Fibroblast of skin of abdomen (primary cell): Measurements from ENCODE around the gene YAF2.
"Not testable (repeated sequence)": the region's sequence is repeated elsewhere in the genome, so short reads cannot be mapped to it uniquely, and the experiment has no call there.

Experiments used
- DNase-seq: peaks from one replicate; pipeline ENCODE4 v3.0.0-alpha.2; 2013

The YAF2 gene

GRCh38 chr12:42252645-42253044, 14.6 kb upstream of the YAF2 start:
- not testable (repeated sequence) for DNase-seq

DNA sequence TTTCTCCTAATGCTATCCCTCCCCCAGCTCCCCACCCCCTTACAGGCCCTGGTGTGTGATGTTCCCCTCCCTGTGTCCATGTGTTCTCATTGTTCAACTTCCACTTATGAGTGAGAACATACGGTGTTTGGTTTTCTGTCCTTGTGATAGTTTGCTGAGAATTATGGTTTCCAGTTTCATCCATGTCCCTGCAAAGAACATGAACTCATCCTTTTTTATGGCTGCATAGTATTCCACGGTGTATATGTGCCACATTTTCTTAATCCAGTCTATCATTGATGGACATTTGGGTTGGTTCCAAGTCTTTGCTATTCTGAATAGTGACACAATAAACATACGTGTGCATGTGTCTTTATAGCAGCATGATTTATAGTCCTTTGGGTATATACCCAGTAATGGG, 11.0 kb upstream of the YAF2 start:
- DNase-seq: not testable (repeated sequence)

DNA sequence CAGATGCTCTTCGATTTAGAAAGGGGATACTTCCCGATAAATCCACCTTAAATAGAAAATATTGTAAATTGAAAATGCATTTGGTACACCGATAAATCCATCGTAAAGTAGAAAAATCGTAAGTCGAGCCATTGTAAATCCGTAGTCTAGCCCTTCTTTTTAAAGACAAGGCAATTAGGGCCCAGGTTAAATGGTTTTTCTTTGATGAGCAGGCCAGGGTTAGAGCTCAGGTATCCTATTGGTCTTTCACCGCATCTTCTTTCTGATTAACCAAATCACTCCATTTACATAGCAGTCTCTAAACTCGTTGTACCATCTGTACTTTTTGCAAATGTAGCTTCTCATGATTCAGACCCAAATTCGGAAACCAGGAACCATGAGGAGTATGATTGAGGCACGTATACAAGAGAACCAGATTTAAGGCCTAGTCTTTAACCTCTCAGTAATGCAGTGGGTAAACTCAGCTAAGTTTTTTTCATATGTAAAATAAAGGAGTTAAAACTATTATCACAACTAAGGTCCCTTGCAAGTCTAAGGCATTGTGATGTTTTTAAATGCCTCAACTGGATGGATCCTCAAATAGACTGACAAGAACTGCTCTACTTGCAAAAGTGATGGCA, 2.2 kb upstream of the YAF2 start:
- no peak for DNase-seq

DNA sequence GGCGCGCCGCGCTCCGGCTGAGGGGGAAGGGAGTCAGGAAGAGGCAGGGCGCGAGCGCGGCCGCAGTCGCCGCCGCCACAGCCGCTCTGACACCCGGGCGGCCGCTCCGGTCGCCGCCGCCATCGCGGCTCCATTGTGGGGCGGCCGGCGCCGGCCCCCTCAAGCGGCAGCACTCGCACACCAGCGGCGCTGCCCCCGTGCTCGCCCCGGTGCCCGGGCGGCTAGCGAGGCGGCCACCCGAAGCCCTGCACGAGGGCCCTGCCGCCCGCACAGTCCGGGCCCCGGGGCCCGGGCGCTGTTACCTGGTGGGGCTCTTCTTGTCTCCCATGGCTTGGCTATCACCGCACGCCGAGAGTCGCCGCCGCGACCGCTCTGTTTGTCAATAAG, 202 bp downstream of the YAF2 start:
- no peak for DNase-seq

GRCh38 chr12:42237052-42237852, 796 bp downstream of the YAF2 start:
- peak; percentile 75 for DNase-seq

GRCh38 chr12:42236017-42236416, 2.0 kb downstream of the YAF2 start:
- DNase-seq: no peak

DNA sequence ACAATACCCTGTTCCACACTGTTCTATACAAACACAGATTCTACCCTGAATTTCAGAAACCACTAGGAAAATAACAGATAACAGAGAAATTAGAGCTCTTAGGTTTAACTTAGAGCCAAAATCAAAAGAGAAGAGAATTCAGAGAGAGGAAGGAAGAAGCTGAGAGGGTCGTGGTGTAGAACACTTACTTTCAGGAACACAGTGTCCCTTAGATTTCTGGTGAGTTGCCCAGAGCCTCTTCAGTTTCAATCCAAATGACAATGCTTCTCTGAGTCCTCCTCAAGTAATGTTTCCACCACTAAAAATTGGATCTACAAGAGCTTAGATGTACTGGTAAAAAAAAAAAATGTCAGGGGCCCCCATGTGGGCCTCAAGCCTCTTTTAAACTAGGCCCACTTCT, 2.6 kb downstream of the YAF2 start:
- no peak for DNase-seq

DNA sequence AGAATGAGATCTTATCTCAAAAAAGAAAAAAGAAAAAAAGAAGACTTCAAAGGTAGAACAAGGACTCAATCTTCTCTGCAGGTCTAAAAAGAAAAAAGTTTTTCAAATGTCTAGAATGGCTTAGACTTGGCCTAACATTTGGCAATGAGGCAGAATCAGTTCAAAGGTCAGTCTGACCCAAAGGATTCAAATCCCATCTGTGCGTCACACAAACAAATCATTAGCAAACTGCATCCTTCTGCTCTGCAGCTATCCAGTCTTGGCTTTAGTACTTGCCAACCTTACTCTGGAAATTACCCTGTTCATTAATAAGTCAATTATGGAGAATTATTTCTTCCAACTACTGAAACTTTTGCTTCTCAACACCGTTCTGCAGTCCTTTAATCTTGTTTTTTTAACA, 3.1 kb downstream of the YAF2 start:
- no peak for DNase-seq

DNA sequence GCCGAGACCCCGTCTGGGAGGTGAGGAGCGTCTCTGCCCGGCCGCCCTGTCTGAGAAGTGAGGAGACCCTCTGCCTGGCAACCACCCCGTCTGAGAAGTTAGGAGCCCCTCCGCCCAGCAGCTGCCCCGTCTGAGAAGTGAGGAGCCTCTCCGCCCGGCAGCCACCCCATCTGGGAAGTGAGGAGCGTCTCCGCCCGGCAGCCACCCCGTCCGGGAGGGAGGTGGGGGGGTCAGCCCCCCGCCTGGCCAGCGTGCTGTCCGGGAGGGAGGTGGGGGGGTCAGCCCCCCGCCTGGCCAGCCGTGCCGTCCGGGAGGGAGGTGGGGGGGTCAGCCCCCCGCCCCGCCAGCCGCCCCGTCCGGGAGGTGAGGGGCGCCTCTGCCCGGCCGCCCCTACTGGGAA, 10.5 kb downstream of the YAF2 start:
- not testable (repeated sequence) for DNase-seq

DNA sequence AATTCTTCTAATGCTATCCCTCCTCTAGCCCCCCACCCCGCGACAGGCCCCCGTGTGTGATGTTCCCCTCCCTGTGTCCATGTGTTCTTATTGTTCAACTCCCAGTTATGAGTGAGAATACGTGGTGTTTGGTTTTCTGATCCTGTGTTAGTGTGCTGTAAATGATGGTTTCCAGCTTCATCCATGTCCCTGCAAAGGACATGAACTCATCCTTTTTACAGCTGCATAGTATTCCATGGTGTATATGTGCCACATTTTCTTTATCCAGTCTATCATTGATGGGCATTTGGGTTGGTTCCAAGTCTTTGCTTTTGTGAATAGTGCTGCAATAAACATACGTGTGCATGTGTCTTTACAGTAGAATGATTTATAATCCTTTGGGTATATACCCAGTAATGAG, 13.5 kb downstream of the YAF2 start:
- not testable (repeated sequence) for DNase-seq

DNA sequence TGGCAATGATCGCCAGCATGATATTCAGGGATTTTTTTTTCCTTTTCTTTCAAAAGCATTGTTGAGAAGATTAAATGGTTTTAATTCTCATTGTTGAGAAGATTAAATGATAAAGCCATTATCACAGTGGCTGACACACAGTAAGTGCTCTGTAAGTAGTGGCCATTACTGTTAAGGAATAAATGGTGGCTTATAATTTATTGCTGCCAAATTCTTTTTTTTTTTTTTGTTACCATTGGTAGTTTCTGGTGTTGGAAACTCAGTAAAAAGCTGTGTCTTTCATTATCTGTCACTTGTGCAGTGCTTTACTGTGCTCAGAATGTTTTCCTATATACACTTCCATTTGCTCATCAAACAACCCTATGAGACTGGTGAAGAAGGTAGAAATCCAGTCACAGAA, 15.3 kb downstream of the YAF2 start:
- DNase-seq: no peak

- no peak for DNase-seq
Measured at GRCh38 chr12:42221726-42222125, 16.3 kb downstream of the YAF2 start.

DNA sequence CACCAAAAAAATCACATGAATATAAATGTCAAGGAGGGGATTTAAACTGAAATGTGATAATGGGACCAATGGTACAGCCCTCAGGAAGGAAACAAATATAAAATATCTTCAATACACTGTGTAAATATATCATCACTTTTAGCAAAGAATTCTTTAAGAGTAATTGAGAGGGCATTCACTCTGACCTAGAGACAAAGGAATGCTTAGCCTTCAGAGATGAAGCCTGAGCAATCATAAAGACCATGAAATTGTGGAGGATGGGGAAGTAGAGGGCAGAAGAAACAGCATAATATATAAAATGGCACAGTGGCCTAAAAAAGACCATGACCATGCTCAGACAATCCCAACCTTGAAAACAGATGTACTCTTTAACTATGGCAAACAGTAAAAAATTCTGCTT, 20.4 kb downstream of the YAF2 start:
- DNase-seq: peak; percentile 74

GRCh38 chr12:42216737-42217136, 21.3 kb downstream of the YAF2 start:
- DNase-seq: no peak

DNA sequence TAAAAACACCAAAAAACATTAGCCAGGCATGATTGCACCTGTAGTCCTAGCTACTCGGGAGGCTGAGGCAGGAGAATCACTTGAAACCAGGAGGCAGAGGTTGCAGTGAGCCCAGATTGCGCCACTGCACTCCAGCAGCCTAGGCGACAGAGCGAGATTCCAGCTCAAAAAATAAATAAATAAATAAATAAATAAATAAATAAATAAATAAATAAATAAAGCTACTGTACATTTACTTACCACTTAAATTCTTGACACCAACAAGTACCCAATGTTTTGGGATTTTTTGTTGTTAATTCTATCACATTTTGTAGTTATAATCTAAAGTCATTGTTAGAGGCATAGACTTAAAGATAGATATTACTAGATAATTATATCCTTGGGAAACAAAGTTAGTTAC, 22.3 kb downstream of the YAF2 start:
- not testable (repeated sequence) for DNase-seq

DNA sequence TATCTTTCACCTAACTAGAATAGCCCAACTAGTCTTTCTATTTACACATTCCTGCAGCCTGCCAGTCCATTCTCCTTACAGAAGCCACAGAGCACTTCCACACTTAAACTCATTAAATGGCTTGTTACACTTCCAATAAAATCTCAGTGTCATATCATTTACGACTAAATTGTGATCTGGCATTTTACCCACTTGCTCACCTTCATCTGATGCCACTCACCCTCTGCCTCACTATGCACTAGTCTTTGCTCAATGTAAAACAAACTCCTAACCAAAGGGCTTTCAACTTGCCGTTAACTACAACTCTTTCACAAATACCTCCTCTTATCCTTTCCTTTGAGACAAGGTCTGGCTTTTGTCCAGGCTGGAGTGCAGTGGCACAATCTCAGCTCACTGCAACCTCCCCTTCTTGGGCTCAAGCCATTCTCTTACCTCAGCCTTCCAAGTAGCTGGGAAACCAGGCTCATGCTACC, 24.1 kb downstream of the YAF2 start:
- DNase-seq: peak; percentile 23

- peak; percentile 28 for DNase-seq
Measured at GRCh38 chr12:42213023-42213422, 25.0 kb downstream of the YAF2 start.

- DNase-seq: no peak
Measured at GRCh38 chr12:42208574-42208973, 29.5 kb downstream of the YAF2 start.

DNA sequence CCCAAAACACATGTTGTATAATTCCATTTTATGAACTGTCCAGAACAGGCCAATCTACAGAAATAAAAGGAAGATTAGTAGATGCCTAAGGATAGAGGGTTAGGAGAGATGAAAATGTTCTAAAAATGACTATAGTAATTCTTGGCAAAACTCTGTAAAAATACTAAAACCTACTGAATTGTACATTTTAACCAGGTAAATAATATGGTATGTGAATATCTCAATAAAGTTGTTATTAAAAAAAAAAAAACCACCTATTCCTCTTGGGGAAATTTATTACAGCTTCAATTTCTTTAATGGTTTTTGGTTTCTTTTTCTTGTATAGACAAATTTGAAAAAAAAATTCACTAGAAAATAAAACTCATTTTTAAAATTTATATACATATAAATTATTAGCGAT, 33.2 kb downstream of the YAF2 start:
- no peak for DNase-seq

GRCh38 chr12:42204362-42204761, 33.7 kb downstream of the YAF2 start:
- DNase-seq: no peak

DNA sequence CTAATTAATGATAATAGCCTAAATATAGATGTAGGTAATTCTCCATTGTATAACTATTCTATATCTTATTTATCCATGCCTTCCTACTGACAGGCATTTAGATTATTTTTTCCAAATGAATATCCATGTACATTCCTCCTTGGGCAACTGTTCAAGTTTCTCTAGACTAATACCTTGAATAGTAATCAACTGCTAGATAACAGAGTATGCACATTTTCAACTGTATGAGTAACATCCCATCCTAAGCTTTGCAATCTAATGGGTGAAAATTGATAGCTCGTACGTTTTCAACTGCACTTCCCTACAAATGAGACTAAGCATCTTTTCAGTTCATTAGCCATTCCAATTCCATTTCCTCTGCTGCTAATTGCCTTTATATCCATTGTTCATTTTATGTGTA, 37.0 kb downstream of the YAF2 start:
- no peak for DNase-seq

- DNase-seq: no peak
Measured at GRCh38 chr12:42199007-42199406, 39.0 kb downstream of the YAF2 start.

DNA sequence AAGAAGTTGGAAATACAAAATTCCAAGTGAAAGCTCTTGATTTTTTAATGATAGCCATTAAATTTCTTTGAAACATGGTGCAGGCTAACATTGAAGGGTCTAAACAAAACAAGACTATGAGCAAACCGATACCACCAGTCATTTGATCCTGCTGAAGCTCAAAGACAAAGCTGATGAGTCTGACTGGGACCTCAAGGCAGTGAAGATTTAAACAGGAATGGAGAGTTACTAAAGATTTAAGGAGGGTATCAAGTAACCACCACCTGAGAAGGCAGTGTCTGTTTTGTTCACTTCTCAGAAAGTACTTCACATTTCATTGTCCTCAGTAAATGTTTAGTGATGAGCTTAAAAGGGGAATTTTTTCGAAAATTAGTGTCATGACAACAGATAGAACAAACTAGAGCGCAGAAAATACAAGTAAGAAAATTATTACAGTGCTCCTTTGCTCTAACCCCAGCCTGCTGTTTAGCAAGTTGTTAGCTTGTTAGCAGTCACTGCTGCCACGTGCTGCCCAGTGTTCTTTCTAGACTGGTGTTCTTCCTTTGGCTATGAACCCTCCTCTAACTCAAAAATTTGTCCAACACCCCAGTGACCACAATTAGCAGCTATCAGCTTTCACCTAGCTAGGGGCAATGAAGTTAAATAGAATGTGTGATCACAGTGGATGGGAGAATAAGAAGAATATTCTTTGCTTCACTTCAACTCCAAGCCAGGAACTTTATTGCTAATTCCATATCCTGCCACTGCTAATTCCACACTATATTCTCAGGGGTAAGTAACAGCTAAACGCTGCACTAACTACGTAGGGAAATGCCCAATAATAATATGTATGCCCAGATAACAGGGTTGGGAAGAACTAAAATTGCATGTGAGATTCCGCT, 41.1 kb downstream of the YAF2 start:
- no peak for DNase-seq
